GM18907 (cell line): ENCODE results near the gene SIVA1.

Source experiments
- ATAC-seq: cut with Tn5 transposase; IDR thresholded peaks from one replicate; pipeline ENCODE4 v1.9.1; 2021; ENCODE audit warnings: mild to moderate bottlenecking, moderate library complexity; ENCODE audit not compliant: unreplicated experiment

SIVA1 gene

DNA sequence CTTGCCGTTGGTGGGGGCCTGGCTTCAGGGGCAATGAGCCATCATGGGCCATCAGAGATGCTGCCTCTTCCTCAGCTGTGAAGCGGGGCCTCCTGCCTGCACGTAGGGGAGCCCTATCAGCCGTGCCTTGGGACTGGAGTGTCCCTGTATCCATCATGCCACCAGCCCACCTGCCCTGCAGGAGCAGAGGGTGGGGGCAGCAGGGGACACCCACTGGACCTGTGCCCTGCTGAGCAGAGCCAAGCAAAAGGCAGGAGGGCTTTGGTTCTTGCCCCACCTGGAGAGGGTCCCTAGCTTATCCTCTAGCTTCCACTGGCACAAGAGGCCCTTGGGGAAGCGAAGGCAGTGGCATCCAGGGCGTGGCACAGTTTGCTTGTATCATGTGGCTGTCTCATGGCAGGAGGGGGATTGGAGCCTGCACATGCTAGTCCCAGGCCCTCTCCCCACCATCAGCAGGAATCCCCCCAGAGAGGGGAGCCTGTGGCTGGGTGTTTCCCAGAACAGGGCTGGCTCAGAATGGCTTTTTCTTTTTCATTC, 18.8 kb upstream of the SIVA1 start:
- no peak for ATAC-seq

DNA sequence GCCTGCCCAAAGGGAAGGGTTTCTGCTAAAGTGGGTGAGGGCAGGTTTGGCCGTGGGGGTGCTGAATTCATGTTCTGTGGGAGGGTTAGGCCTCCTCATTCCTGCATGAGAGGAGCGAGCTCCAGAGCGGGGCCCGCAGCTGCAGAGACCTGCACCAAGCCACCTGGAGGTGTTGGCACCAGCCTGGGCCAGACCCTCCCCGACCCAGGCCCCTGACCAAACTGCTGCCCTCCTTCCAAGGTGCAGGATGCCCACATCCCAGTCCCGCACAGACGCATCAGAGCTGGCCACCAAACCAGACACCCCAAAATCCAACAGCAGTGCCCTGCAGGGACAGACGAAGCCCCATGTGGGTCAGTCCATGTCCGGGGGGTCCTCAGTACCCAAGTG, 18.4 kb upstream of the SIVA1 start:
- no peak for ATAC-seq

DNA sequence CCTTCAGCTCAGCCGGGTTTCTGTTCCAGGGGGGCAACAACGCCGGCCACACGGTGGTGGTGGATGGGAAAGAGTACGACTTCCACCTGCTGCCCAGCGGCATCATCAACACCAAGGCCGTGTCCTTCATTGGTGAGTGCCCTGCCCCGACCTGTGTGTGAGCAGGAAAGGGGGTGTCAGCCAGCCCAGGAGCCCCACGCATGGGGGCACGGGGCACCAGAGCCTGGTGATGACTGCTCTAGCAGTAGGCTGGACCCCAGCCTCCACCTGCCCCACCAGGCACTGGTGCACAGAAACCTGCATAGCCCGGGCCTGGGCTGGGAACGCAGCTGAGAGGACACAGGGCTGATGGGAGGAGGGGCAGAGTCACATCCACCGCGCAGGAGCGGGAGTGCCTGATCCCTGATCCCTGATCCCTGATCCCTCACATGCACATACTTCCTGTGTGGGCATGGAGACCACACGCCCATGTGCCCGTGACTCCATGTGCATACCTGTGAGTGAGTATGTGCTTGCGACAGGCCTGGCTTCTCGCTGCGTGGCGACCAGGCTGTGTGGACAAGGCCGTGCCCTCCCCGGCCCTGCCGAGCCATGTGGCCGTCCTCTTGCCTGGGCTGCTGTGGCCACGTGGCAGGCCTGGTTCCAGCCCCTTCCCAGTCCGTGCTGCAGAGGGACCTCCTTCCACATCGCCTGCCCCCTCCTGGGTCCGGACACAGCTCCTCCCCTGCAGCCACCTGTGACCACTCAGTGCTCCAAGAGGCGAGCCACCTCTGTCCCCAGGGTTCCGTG, 17.8 kb upstream of the SIVA1 start:
- ATAC-seq: no peak

DNA sequence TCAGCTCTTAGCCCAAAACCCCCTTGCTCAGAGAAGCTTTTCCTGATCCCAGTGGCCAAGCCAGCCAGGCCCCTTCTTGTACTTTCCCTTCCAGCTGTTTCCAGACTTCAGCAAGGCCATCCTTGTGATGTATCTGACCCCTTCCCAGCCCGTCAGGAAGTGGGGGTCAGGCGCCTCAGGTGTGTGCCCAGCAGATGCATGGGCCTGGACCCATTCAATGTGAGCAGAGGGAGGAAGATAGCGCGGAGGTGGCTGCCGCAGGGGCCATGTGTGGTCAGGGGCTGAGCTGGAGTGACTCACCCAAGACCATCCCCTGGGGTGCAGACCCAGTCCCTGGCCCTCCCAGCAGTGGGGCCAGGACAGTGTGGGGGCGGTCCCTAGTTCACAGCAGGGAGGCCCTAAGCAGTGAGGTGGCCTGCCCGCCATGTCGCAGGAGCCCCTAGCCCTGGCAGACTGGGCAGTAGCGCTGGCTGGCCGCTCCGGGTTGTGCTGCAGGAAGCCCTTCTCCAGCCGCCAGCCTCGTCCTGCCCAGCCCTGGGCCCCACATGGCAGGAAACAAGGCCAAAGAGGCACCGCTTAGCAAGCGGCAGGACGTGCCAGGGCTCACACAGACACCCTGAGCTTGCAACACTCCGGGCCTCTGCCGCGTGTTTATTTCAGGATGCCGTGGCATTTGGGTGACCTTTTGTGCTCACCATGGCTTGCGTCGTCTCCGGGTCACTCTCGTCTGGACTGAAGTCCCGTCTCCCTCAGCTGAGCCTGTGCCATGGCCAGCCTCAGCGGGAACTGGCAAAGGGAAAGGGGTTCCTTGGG, 16.9 kb upstream of the SIVA1 start:
- ATAC-seq: no peak

DNA sequence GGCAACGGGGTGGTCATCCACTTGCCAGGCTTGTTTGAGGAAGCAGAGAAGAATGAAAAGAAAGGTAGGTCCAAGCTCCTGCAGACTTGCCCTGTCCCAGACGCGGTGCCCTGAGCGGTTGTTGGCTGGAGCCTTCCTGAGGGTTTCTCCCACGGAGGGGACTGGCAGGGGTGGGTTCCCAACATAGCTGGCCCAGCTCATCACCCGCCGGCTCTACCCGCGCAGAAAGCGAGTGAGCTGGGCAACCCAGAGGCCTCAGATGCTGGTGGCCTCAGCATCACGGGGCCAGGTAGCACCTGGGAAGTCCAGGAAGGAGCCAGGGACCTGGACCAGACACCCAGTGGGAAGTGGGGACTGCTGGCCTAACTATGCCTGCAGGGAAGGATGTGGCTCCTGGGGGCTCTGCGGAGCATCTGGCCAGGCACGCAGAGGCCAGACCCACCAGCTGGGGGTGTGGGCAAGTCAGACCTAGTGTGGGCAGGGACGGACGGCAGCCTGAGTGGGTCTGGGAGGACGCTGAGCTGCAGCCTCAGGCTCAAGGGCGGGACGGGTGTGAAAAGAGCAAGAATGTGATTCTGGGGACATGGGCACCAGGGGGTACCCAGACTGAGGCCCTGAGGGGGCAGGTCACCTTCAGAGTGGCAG, 14.4 kb upstream of the SIVA1 start:
- ATAC-seq: no peak

DNA sequence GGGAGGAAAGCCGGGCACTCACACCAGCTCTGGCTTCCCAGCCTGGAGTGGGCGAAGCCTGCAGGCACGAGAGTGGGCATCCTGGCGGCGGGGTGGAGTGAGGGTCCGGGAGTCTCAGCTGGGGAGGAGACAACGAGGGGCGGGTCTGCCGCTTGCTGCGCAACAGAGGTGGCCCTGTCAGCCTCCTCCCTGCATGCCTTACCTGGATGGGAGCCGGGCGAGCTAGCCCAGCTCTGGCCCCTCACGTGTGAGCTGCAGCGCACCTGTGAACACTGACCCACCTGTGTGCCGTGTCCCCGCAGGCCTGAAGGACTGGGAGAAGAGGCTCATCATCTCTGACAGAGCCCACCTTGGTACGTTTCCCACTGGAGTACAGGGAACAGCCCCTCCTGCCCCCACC, 13.9 kb upstream of the SIVA1 start:
- no peak for ATAC-seq

DNA sequence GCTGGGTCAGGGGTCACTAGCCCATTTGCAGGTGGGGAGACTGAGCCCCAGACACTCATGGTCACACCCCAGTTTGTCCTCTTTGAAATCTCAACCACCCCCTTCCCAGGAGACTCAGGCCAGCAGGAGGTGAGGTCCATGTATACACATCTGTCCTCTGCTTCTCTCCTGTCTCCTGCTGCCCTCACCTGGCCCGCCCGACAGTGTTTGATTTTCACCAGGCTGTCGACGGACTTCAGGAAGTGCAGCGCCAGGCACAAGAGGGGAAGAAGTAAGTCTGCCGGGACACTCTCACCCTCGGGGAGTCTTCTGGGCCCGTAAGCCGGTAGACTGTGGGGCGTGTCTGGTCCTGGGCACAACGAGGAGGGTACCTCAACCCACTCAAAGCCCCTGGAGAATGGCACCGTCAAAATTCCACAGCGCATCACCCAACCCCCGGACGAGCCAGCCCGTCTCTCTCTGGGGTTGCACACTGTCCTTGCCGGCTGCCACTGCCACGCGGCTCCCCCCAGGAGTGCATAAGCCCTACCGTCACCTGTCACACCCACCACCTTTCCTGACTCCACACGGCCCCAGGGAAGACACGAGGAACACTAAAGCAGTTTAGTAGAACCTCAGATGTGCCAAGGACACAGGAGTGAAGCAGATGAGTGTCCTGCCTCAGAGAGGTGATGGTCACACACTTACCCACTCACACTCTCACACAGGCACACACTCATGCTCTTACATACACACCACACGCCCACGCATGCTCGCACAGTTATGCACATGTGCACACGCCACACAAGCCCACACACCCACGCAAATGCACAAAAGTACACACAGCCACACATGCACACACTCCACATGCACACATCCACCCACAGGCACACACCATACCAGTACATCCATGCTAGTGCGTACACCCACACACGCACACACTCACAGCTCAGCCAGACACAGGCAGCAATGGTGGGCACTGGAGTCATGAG, 13.1 kb upstream of the SIVA1 start:
- ATAC-seq: no peak

DNA sequence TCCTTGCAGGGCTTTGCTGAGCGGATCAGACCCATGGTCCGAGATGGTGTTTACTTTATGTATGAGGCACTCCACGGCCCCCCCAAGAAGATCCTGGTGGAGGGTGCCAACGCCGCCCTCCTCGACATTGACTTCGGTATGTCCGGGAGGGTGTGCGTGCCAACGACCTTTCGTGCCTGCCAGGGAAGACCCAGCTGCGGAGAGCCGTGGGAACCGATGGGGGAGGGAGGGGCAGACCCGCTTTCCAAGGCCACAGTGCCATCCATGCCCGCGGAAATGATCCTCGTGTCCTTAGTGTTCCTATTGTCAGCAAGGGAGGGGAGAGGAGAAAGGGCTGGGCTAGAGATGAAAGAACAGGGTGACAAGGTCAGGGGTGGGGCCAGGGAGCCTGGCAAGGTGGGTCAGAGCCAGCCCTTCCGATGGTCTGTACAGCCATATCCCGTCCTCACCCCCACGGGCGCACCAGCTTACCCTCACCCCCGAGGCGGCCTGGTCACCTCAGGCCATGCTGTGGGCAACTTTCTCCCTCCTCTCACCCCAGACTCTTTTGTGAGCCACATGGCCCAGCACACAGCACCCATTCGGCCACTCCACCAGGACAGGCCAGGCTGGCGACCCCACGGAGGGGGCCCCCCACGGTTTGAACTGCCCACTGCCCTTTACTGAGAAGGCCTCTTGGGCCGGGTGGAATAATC, 11.7 kb upstream of the SIVA1 start:
- no peak for ATAC-seq

DNA sequence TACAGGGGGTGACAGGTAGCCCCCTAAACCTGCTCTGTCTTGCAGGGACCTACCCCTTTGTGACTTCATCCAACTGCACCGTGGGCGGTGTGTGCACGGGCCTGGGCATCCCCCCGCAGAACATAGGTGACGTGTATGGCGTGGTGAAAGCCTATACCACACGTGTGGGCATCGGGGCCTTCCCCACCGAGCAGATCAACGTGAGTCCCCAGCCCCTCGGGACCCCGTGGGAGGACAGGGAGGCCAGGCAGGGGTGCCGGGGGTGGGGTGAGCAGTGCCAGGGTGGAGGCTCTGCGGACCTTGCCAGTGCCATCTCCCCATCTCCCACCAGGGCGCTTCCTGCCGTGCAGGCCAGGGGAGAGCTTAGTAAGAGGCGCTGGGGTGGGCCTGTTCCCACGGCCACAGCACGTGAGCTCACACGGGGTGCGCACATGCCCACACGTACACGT, 11.1 kb upstream of the SIVA1 start:
- no peak for ATAC-seq

DNA sequence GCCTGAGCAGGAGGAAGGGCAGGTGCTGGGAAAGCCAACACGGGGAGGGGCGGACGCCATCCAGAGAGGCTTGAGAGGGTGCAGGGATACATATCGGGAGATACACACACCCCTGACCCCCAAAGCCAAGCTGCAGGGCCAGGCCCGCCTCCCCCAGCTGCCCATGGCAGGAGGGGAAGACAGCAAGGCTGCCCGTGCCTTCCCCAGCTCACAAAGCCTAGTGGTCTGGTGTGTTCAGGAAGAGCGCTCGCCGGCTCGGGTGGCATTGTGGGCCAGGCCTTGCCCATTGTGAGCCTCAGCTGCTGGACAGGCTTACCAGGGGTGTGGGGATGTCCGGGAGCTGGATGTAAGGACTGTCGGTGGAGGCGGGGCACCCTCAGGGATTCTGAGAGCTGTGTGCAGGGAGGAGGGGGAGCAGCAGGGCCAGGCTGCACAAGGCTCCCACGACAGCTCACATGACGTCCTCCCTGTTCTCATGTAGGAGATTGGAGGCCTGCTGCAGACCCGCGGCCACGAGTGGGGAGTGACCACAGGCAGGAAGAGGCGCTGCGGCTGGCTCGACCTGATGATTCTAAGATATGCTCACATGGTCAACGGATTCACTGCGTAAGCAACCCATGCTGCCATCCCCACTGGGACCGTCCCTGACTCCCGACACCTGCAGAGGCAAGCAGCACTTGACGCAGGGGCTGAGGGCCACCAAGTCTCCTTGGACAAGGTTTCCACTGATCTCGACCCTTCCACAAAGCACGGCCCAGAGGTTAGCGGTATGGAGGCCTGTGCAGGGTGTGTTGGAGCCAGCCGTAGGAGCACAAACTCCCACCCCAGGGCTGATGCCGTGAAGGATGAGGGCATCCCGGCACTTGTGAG, 10.1 kb upstream of the SIVA1 start:
- no peak for ATAC-seq

DNA sequence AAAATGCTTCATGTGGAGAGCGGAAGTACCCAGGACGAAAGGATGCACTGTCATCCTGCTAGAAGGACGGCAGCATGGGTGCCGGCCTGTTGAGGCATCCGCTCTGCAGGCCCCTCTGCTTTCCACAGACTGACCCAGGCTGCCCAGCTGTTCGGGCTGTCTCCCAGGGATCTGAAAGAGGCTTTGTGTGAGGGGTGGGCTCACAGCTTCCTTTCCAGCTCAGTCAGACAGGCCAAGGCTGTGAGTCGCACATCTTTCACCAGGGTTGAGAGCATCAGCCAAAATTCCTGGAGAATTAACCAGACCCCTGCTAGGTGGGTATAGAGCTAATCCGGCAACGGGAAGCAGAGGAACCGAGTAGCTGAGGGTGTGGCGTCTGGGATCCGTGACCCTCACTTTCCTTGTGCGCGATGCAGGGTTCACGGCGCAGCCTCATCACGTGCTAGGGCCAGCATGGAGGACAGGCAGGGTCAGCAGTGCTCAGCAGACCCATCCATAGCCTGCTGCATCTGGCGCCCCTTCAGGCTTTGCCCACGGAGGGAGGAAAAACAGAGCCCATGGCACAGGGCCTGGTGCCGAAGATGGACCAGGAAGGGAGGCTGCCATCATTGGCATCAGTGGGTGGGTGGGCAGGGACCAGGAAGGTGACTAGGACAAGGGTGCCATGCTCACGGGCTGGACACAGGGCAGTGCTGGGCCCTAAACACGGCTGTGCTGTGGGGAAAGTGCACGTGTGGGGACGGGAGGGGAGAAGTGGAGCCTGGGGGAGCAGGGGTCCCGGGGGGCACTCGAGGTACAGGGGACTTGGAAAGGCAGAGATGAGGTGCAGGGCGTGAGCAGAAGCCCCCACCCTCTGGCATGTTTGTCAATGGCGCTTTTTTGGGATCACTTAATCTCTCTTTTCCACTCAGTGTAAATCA, 9.2 kb upstream of the SIVA1 start:
- ATAC-seq: no peak

DNA sequence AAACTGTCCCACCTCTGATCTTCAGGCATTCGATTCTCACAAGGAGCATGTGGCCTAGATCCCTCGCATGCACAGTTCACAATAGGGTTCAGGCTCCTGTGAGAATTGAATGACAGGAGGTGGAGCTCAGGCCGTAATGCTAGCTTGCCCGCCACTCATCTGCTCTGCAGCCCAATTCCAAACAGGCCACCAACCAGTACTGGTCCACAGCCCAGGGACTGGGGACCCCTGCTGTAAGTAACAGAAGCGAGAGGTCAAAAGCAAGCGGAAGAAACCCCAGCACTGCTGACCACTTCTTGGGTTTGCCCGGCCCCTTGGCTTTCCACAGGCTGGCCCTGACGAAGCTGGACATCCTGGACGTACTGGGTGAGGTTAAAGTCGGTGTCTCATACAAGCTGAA, 8.5 kb upstream of the SIVA1 start:
- no peak for ATAC-seq

DNA sequence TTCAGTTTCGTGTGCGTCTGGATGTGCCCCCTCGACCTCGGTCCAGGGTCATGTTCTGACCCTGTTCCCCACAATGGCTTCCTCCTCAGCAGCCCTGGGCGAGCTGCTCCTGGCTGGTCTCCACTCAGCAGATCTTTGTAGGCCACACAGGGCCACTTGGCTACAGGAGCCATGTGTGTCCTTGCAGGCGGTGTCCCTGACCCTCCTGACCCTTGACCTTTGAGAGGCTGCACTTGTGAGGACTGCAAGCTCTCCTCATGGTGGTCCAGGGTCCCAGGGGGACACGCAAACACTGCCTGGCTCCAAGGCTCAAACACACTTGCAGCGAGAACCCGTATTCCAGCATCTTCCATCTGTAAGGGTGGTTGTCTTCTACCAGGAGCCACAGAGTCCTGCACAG, 7.5 kb upstream of the SIVA1 start:
- no peak for ATAC-seq

DNA sequence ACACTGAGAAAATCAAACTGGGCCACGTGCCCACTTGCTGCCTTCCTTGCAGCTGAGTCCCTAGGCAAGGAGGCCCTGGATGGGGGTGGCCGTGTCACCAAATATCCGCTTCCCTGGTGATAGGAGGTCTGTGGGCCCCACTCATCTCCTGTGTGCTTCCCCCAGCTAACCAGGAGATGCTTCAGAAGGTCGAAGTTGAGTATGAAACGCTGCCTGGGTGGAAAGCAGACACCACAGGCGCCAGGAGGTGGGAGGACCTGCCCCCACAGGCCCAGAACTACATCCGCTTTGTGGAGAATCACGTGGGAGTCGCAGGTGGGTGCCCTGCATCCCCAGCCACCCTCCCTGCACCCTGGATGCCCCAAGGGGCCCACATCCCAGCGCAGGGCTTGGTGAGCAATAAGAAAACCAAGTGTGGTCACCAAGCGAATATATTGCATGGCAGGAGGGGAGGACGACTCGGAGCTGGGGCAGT, 6.8 kb upstream of the SIVA1 start:
- ATAC-seq: no peak

DNA sequence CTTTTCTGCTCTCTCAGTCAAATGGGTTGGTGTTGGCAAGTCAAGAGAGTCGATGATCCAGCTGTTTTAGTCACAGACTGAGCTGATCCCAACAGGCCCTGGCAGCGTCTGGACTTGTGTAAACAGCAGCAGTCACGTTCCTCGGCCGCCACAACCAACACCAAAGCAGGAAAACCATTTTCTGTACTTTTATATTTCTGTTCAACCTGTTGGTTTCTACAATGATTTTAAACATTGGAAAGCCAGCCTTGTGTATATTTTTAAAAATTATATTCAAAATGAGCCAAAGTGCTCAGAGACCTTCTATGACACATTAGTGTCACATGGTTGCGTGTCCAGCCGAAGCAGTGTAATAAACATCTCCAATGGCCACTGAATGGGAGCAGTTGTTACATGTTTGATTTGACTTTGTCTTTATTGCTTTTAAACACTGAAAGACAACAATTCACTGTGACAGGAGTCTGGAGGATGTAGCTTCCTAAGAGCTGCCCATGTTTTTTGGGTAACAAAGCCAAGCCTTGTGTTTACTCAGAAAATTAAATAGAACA, 5.9 kb upstream of the SIVA1 start:
- no peak for ATAC-seq

DNA sequence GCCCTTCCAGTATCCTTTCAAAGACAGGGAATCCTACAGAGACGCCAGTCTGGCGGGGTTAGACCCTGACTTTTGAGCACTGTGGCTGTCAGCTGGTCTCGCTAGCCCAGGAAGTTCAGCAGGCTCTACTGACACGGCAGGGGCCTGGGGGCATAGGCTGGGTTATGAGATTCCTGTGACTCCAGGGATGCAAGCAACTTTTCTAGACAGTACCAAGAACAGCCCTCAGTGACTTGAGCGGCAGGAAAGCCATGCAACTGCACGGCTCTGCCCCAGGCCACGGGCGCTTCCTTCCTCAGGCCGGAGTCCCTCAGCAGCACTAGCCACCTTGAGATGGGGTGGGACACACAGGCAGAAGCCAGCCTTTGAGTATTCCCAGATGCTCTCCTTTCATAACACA, 5.1 kb upstream of the SIVA1 start:
- no peak for ATAC-seq

DNA sequence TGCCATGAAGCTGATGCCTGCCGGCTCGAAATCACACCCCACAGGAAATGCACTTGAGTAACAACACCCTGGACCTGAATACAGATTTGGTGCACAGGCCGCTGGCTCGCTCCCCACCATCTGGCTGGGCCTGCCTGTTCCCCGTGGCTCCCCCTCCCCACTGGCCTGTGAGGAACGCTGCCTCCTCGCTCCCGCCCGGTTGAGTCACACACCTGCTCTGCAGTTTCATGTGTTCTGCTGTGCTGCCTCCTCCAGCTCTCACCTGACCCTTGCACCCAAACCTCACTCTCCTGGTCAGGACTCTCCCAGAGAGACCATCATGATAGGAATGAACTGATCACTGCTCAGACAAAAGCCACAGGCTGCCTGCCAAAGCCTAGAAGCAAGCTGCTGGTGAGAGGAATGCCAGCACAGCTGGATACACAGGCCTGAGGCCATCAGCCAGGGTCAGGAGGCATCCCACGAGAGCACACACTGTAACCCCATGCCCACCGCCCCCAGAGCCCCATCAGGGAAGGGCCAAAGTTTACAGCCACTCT, 3.8 kb upstream of the SIVA1 start:
- no peak for ATAC-seq
